GM19438 (cell line): ENCODE measurements around the gene CCDC197.

Source experiments
- ATAC-seq: cut with Tn5 transposase; IDR thresholded peaks from one replicate; pipeline ENCODE4 v1.9.1; 2021; ENCODE audit warnings: low read depth; ENCODE audit not compliant: unreplicated experiment

The CCDC197 gene

DNA sequence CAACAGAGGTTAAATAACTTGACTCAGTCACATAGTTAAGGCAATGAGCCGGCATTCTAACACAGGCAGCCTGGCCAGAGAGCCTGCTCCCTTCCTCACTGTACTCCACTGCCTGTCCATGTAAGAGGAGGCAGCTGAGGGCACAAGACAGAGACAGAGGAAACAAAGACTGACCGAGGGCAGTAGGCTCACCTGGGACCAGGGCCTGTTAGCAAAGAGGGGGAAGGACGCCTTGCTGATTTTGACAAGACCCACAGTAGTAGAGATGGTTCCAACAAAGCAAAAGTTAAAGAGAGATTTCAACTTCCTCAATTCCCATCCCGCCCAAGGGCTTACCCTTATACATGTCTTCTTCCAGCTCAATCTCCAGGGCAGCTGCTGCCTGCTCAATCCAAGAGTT, 55.6 kb downstream of the CCDC197 start:
- ATAC-seq = no peak

DNA sequence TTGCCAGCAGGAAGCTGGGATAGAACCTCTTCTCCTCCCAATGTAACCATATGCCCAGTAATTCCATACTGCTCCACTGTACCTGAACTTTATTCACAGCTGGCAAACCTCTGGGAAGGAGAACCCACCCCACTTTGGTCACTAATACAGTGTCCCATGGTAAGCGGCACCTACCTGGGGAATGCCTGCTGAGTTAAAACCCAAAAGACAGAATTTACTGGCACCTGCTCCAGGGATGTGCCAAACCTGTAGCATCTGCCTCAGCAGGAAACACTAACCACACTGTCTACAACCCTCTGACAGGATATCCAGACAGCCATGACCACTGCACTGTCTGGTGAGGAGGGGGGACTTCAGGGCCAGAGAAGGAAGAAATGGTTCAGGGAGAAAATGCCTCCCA, 57.3 kb downstream of the CCDC197 start:
- no peak for ATAC-seq

DNA sequence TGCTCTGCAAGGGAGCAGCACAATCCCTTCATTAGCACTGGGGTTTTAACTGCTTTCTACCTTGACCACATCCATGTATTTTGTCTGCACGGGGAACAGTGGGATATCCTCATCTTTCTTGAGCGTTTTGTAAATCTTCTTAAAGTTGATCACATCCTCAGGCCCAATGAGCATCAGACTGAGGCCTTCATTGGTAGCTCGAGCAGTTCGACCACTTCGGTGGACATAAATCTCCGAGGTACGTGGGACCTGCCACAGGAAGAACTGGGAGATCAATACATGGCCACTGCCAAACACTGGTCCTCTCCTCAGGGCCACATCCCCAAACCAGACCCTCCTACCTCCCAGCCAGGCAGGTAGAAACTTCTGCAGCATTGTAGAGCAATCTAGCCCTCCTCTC, 57.8 kb downstream of the CCDC197 start:
- no peak for ATAC-seq

DNA sequence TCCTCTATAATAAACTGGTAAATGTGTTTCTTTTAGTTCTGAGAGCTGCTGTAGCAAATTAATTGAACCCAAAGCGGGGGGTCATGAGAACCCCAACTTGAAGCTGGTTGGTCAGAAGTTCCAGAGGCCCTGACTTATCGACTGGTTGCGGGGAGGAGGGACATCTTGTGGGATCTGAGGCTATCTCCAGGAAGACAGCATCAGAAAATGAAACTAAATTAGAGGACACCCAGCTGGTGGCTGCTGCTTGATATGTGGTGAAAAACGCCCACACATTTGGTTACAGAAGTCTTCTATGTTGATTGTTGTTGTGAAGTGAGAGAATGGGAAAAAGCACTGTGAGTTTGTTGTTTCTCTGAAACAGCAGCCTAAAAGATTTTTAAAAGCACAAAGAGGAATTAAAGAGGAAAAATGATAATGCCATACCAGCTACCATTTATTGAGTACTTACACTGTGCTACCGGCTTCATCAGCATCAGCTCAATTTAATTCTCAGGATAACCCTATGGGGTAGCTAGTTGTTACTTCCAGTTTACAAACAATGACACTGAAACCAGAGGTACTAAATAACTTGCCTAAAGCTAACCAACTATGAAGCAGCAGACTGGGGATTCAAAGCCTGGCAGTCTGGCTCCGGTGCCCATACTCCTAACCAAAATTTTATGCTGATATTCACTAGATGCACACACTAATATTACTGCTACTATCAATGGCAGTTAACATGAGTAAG, 59.6 kb downstream of the CCDC197 start:
- no peak for ATAC-seq

DNA sequence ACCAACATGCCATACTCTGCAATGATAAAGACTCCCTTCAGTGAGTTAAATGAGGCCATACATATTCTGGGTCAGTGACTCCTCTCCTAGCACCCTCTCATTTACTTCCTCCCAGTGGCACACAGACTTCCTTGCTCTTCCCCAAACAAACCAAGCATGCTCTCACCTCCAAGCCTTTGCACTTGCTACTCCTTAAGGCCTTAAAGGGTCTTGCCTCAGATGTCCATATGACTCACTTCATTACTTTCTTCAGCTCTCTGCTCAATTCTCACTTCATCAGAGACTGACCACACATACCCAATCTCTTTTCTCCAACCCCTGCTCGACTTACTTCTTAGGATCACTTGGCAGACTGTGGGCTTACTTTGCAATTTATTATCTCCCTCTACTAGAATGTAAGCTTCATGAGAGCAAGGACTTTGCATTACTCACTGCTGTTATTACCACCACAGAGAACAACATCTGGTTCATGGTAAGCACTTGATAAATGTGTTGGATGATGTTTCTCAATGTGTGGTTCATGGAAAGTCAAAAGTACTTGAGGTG, 61.1 kb downstream of the CCDC197 start:
- ATAC-seq = no peak
